CD4-positive, alpha-beta T cell treated with Interleukin-1 beta for 1 hour (primary cell): ENCODE measurements around the gene WDR70.

Source experiments
- DNase-seq, 2 donors: peaks; one replicate each; pipeline ENCODE4 v3.0.0-alpha.2; 2020 to 2022

WDR70 gene

GRCh38 chr5:37730896-37731455 is 351.9 kb downstream of the WDR70 start:
- no peak for DNase-seq

DNA sequence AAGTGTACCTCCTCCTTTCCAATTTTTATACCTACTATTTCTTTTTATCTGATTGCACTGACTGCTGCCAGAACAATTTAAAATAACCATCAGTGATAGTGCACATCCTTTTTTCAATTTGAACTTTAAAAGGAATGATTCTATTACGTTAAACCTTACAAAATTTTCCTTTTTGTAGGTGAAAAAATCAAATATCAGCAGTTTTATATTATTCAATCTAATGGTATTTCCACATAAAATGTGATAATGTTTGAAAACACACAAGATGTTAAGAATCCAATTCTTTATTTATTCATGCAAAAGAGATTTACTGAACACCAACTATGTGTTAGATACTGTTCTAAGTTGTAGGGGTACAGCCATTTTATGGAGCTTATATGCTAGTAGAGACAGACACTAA is 355.0 kb downstream of the WDR70 start:
- DNase-seq = no peak

GRCh38 chr5:37735649-37736347 is 356.7 kb downstream of the WDR70 start:
- DNase-seq = no peak

- no peak for DNase-seq
These were observed 357.3 kb downstream of the WDR70 start for GRCh38 chr5:37736397-37736796.

- no peak for DNase-seq
These were observed 358.4 kb downstream of the WDR70 start for GRCh38 chr5:37737326-37738056.

- peak in 1 of 2 donors; percentile 31 for DNase-seq
These were observed 359.1 kb downstream of the WDR70 start for GRCh38 chr5:37738057-37738691.

DNA sequence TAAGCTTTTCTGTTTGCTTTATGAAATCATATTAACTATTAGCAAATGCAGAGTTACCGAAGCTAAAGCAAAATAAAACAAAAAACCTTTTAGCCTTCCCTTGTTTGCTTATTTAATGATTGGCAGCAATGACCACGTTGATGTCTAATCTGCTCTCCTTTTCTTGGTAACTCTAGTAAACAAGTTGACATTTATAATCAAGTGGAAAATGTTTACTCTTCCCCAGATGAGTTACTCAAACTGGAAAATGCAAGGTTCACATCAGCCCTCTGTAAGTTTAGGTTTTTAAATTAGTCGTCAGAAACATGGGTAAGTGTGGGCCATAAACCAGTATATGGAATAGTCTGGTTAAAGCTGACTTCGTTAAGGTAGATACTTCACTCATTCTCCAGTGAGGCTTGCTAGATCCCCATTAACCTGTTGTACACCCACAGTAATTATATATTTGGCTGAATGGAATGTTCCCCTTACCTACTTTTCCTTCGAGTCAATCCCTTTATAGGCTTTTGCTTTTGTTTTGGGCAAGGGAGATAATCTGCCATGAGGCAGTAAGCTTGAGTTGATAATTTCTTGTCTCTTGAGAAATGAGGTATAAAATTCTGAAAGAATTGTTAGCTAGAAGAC is 359.9 kb downstream of the WDR70 start:
- DNase-seq = no peak

DNA sequence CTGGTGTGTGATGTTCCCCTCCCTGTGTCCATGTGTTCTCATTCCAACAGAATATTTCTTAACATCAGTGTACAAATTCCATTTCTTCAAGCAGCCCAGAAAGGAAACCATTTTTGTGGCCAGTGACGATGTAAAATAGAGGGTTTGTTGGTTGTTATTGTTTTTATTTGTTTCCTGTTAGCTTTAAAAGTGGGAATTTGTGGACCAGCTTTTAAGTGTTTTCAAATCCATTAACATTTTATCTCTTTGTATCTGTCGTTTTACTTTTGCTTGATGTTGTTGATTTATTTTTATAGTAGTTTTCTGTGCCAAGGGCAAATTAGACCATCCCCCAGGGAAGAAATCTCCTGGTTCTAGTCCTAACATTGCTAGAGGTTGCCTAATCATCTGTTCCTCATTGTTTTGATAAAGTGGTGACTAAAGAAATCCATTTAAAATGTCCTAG is 360.7 kb downstream of the WDR70 start:
- no peak for DNase-seq

- no peak for DNase-seq
These were observed 361.4 kb downstream of the WDR70 start for GRCh38 chr5:37740331-37741066.

DNA sequence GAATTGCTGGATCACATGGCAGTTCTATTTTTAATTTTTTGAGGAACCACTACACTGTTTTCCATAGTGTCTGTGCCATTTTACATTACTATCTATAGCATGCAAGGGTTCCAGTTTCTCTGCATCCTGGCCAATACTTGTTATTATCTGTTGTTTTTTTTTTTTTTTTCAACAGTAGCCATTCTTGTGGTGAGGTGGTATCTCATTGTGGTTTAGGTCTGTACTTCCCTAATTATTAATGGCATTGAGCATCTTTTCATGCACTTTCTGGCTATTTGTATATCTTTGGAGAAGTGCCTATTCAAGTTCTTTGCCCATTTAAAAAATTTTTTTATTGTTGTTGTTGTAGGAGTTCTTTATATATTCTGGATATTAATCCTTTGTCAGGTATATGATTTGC is 363.0 kb downstream of the WDR70 start:
- DNase-seq = no peak

DNA sequence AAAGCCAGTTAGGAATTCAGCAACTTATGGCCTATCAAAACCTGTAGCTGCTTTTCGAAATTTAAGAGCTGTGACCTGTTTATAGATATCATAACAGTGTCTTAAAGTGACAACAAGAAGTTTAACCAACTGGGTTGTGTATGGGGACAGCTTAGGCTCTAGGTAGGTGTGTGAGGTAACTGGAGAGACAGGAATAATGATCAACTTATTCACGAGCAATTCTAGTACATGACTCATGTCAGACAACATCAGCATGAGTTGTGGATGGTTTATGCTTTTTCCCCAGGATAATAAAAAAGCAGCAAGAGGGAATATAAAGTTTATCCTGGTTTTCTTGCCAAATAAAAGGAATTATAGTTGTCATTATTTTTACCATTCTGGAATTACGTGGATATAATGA is 372.1 kb downstream of the WDR70 start:
- no peak for DNase-seq

DNA sequence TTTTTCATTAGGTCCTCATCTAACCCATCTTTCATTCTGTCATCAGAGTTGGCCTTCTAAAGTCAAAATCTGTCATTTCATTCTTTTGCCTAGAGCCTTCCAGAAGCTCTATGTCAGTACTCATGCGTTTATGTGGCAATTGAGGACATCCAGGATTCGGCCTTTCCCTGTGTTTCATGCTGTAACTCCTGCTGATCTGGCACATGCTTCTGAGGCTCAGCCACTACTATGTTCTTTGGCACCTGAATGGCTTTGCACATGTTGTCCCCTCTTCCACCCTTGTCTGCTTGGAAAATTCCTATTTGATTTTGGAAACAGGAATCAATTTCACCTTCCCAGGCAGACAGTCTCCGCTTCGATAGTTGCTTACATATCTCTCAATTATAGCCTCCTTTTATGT is 375.9 kb downstream of the WDR70 start:
- no peak for DNase-seq

- DNase-seq = no peak
These were observed 376.5 kb downstream of the WDR70 start for GRCh38 chr5:37755581-37755980.

DNA sequence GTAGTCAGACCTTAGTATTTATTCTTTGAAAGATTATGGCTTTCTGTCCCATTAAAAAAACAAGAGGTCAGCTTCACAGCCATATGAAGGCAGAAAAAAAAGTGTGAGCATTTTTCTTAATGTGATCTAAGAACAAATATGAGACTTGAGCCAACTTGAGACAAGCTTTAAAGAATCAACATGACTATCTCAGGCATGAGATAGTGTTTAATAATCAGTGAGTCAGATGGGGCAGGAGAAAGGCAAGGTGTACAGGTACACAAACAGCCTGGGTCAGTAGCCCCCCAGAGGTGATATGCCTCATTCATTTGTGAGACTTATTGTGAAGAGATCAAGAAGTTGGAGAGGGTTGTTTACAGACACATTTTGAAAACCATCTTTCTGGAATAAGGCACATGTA is 377.1 kb downstream of the WDR70 start:
- no peak for DNase-seq

DNA sequence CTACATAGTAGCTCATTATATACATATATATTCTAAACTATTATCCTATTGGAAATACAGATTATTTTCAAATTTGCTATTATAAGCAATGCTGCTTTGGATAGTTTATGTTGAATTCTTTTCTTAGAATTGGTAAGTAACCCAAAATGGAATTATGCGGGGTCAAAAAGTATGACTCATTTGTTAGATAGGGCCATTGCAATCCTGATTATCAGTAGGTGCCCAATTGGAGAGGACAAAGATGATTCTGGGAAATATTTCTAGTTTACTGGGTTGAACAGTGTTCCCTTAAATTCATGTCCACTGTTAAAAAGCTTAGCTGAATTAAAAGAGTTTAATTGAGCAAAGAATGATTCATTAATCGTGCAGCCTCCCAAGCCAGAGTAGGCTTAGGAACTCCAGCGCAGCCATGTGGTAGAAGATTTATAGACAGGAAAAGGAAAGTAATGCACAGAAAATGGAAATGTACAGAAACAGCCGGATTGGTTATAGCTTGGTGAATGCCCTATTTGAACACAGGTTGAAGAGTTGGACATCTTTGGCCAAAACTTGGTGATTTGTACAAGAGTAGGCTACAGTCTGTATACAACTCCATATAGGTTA is 379.0 kb downstream of the WDR70 start:
- DNase-seq = no peak

DNA sequence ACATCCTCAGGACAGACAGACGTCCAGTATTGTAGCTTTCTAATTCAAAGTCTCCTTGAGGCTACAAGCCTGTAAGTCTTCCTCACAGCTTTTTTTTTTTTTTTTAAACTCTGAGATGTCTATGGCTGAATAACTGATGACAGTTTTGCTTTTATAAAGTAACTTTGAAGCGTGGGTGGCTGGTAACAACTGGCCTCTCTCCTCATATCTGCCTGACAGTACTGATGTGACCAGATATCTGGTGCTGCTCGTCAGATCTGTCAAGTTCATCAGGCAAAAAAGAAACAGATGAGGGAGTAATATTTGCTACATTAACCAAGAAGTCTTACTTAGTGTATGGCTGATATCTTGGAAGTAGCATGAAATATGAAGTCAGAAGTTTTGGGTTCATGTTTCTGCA is 388.1 kb downstream of the WDR70 start:
- no peak for DNase-seq

- DNase-seq = no peak
These were observed 388.8 kb downstream of the WDR70 start for GRCh38 chr5:37767961-37768360.

GRCh38 chr5:37768371-37768770 is 389.3 kb downstream of the WDR70 start:
- DNase-seq = no peak

GRCh38 chr5:37769108-37769507 is 390.0 kb downstream of the WDR70 start:
- no peak for DNase-seq

GRCh38 chr5:37769840-37770239 is 390.7 kb downstream of the WDR70 start:
- DNase-seq = no peak

GRCh38 chr5:37770786-37771185 is 391.7 kb downstream of the WDR70 start:
- no peak for DNase-seq

DNA sequence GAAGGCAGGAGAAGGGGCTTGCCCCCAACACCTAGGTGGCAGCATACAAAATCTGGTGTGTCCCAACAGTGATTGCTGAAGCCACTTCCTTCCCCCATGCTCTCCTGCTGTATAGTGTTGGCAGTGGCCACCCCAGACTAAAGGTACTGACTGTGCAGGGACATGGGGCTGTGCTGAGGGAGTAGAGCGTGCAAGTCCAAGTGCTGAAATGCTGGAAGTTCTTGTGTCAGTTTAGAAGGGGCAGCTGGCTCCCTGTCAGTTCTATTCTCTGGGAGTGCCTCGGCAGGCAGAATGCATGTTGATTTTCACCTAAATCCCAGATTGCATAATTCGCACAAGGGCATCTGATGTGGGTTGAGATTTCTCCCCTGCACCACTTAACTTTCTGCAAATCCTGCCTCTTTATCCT is 392.1 kb downstream of the WDR70 start:
- no peak for DNase-seq
